NCI-H1436 treated with DMSO at 0.1 percent for 48 hours (cell line): ENCODE measurements around the gene ADGRG7.

Source experiments
- DNase-seq: peaks from one replicate; lab custom pipeline; 2025; lab: John Stamatoyannopoulos, UW

Gene ADGRG7

DNA sequence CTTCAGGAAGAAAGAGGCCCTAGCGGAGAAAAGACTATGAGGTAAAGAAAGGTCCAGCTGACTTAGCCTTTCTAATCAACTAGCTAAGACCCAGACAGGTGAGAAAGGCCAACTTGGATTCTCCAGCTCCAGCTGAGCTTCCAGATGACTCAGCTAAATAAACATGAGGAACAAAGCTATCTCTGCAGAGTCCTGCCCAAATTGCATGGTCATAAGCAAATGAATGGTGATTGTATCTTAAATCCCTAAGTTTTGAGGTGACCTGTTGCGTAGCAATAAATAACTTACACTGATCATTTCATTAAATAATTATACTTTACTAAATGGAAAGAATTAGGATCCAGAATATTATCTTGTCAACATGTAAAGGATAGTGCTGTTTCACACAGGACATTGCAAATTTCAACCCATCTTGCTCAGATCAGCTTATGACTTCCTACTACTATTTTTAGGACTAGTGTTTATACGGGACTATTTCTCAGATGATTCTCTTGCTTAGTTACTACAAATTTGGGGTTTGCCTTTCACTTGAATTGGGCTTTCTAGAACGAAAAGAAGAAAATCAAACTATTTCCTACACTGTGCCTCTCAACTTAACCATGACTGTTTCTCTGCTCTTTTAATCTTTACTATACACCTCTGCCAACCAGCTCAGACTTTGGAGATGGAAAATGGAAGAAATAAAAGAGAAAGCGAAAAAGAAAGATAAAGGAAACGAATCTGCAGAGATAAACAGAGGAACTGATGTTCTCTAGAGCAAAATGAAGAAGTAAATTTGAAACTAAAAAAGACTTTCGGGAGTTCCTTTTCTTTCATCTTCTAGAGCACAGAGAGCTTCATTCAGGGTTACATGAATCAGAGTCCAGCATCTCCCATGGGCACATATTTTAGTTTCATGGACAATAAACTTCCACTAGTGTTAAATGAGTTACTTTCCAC lies 6.6 kb upstream of the ADGRG7 start:
- DNase-seq, result no peak

DNA sequence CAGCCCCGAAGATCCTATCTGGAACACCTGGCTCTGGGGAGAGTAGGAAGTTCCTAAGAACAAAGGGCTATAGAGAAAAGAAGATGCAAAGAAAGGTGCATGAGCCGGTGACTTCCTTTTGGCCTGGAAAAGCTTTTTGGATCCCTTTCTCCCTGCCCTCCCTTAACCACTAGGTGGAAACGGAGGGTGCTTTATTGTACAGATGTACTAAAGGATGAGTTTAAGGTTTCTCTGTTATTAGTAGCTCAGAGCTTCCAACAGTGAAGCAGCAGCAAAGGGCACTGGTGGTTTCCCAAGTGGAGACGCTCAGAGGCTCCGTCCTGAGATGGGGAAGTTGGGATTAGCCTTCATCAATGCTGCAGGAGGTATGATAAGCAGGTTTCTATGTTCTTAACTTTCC lies 5.9 kb upstream of the ADGRG7 start:
- no peak for DNase-seq

DNA sequence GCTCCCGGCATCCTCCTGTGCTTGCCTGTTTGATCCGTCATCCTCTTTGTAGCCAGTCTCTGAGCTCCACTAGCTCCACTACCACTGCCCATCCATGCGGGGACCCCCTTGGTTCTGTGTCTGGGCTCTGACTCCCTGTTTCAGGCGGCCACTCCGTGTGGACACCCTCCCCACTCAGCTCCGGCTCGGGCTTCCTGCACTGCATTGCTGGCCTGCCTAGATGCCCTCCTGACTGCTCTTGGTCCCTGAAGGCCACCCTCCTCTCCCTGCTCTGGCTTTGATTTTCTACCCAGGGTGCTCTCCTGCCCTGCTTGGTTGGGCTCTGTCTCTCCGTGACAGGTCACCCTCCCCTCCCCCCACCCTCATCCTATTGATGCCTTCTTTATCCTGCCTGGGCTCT lies 4.0 kb upstream of the ADGRG7 start:
- no peak for DNase-seq

DNA sequence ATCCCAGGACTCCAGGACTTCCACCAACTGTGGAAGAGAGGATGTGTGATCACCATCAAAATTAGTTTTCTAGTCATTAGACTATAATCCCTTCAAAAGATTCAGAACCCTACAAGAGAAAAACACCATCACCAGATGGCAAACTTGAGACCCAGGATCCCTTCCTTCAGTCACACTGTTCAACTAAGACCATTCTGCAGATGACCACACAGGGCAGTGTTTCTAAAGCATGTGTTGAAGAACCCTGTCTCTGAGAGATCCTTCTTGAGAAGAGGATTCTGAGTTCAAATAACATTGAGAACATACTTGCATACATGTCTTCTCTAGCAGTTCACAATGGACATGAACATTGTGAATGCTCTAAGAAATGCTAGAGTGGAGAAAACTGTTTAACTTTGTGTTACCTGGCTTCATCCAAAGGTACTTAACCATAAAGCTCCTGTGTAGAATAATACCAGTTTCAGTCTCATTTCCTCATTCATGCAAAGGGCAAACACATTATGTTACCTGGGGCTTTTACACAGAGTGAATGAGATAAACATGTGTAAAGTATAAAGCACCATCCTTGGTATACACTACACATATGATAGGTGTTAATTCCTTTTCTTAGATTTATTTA lies 2.4 kb upstream of the ADGRG7 start:
- no peak for DNase-seq

DNA sequence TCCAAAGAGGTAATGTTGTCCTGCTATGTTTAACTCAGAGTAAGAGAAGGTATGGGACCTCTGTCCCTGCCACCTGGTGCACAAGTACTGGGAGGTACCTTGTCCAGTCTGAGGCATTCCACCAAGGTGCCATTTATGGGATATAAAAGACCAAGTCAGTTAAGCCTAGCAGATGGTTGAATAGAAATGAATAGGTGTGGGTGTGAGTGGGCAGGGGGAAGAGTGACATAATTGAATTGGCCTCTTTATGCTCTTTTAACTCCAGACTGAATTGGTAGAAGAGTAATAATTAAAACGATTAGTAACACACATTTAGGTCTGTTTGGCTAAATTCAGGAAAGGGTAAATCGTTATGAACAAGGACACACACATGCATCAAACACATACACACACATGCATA lies 562 bp downstream of the ADGRG7 start:
- DNase-seq, result no peak

DNA sequence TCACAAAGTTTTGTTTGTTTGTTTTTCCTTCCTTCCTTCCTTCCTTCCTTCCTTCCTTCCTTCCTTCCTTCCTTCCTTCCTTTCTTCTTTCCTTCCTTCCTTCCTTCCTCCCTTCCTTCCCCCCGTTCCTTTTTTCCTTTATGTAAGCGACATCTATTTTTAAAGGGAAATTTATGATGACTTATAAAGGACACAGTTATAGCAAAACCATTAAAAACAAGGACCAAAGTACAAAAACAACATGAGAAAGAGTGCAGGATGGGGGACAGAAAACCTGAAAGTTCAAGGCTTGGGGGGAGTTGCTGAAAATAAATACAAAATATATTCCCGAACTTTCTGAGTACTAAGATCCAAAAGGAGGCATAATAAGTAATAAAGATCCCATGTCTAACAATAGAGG lies 1.8 kb downstream of the ADGRG7 start:
- no peak for DNase-seq

DNA sequence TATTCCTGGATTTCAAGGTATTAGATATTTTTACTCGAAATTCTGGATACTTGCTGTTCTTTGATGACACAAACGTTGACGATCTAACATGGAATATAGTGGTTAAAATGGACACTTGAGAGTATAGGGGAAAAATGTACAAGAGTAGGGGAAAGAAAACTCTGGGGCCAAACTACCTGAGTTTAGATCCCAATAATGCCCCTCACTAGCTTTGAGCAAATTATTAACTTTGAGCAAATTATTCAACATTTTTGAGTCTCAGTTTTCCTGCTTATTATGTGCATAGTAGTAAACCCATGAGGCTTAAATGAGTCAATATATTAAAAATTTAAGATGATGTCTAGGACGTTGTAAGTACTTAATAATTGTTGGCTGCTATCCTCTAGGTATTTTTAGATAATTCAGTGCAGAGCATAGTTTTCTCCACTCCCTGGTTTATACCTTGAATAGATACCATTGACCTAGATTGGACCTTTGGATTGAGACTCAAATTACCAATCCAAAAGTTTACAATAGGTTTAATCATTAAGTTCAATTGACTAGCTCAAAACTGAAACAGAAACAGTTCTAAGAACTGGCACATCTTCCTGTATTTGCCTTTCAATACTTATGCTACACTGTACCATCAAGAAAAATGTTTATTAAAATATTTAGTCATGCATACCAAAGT lies 4.5 kb downstream of the ADGRG7 start:
- no peak for DNase-seq

DNA sequence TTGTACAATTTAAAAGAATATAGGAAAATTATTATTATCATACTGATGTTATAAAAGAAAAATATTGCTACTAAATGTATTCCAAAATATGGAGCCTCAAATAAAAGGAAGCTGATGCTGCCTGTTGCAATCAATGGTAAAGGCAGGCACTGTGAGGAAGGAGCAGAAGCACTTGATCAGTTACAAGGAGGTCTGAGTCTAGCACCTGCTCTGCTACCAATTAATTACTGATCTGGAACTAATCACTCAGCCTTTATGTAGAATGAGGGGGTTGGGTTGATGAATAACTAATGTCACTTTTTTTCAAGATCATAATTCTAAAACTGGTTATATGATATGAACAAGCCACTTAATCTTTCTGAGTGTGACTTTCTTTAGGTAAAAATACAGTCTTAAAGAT lies 5.5 kb downstream of the ADGRG7 start:
- DNase-seq, result no peak

DNA sequence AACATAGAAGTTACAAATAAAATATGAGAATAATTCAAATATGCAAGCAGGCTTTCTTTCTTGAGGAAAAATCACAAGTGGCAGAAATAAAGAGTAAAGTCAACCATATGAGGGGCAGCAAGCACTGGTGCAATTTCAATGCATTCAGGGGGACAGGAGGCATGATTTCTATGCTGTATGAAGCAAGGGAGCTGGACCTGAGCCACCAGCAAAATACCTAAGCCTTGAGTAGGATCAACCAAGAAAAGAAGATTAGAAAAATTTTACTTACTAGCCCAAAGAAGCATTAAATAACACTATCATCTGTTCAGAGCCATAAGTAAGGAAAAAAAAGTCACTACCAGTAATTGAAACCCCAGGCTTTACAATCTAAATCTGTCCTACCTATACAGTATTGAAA lies 6.3 kb downstream of the ADGRG7 start:
- DNase-seq, result no peak

DNA sequence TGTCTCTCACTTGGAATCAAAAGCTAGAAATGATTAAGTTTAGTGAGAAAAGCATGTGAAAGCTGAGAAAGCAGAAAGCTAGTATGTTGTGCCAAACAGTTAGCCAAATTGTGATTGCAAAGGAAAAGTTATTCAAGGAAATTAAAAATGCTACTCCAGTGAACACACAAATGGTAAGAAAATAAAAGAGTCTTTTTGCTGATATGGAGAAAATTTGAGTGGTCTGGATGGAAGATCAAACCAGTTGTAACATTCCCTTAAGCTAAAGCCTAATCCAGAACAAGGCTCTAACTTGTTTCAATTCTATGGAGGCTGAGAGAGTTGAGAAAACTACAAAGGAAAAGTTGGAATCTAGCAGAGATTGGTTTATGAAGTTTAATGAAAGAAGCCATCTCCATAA lies 11.8 kb downstream of the ADGRG7 start:
- DNase-seq, result no peak

DNA sequence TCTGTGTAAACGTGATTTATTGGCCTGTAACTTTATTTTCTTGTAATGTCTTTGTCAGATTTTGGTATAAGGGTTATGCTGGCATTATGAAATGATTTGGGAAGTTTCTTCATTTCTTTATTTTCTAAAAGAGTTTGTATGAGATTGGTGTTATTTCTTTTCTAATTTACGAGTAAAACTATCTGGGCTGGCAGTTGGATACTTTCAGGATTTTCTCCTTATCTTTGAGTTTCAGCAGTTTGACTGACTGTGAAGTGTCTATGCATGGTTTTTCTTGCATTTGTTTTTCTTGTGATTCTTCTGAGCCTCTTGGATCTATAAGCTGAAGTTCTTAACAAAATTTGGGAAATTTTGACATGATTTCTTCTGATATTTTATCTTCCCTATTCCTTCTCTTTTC lies 18.1 kb downstream of the ADGRG7 start:
- DNase-seq, result no peak

DNA sequence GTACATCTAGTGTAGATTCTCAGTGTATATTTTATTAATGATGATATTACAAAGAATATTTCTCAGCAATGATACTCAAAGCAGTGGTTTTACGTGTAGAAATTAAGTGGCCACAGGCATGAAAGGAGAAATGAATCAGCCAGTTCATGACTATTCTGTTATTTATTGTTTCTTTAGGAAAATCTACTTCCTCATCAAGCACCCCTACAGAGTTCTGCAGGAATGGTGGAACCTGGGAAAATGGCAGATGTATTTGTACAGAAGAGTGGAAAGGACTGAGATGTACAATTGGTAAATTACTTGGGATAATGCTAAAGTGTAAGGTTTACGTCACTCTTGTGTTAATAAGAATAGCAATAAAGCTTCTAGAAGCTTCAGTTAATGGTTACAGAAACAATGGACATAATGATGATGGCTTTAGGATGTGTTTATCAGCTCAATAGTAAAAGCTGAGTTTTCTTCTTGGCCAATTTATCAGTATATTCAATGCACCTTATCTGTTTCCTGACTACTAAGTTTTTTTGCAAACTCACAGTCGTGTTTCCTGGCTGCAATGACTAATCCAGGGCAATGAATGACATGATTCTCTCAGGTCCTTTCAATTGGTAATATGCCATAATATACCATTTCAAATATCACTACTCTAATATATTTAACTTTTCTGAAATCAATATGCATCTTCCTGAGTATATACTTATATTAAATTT lies 20.2 kb downstream of the ADGRG7 start:
- DNase-seq, result no peak

DNA sequence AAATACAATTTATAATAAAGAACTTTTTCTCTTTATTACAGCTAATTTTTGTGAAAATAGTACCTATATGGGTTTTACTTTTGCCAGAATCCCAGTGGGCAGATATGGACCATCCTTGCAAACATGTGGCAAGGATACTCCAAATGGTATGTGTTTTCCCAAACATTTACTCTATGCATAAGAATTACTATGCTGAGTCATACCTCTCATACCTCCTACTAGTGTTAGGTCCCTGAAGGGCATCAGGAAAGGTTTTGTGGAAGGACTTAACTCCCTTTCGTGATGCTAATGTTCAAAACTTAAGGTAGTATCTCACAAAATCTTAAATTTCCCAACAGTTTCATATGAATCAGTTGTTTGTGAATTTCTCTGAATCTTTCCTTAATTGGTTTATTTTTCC lies 21.3 kb downstream of the ADGRG7 start:
- no peak for DNase-seq

DNA sequence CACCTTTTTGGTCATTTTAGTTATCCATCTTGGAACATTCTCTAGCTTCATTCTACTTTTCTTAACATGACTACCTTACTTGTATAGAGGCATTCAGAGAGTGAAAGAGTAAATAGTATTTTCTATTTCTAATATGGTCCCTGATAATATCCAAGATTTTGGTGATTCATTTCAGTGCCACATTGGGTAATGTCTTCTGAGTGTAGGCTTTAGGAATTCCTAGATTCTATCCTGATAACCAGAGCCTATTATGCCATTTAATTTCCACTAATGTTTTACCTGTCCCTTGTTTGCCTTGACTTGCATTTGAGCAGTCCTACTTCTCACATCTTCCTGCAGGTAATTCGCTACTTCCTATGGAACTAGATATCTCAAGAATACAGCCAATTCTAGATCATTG lies 21.8 kb downstream of the ADGRG7 start:
- no peak for DNase-seq

DNA sequence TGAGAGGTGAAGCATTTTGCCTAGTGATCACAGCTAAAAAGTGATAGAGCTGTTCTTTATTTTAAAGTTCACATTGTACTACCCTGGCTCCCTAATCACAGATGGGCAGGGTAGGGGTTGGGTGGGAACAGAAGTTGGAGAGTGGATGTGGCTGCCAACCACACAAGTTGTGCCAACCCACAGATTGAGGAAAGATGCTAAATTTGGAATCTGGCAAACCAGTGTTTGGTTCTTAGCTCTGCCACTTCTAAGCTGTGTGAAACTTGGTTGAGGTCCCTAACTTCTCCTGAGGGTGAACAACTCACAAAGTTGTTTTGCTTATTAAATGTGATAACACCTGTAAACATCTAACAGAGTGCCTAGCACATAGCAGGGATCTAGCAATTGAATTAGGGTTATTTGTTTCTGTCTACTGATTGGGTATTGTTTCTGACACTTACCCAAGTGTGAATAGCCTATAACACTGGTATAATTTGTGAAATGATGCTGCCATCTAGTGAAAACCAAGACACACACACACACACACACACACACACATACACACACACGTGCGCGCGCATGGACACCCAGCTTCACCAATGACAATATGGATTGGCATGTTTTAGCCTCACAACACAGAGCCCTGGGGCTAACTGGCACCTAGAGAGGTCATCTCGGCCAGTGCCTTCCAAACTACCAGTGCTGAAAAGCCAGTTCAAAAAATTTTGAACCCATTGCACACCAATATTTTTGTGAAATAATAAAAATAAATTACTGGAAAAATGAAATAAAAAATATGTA lies 25.3 kb downstream of the ADGRG7 start:
- no peak for DNase-seq

DNA sequence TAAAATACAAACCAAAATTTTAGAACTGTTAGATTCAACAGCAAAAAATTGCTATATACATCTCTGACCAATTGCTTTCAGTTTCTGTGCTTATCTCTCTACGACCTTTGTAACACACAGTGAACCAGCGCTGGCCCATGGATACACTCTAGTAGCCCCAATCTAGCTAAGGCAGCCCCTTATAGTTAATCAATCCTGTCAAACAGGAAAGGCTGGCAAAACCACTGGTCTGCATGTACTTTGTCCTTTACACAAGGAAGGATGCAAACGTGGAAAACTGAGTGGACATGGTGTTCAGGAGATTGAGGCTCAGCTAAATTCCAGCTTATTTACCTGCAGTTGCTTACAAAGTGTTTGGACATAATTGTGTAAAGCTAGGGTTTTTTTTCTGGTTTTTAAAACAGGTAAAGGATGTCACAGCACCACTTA lies 25.9 kb downstream of the ADGRG7 start:
- DNase-seq, result no peak

DNA sequence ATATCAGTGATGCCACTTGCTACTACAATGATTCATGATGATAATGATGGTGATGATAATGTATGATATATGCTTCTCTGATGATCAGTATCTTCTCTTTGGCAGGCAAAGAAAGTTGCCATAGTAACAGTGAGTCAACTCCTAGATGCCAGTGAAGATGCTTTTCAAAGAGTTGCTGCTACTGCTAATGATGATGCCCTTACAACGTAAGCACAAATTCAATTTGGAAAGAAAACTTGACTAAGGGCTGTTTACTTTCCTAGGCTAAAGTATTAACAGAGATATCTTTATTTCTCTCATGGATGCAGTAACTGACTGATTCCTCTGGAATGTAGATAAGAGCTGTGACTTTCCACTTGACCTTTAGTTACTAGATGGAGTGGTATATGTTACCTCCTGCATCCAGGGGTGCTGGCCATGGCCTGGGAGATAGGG lies 27.8 kb downstream of the ADGRG7 start:
- no peak for DNase-seq

DNA sequence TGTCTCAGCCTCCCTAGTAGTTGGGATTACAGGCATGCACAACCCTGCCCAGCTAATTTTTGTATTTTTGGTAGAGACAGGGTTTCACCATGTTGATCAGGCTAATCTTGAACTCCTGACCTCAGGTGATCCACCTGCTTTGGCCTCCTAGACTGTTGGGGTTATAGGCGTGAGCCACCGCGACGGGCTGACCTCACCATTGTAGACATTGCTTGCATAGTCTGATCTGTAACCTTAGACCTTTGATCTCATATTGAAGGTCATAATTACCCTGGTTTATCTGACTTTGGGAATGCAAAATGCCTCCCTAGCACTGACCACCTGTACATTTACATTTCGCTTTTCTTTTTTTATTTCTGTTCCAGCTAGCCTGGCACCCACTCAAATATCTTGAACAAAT lies 31.2 kb downstream of the ADGRG7 start:
- no peak for DNase-seq

DNA sequence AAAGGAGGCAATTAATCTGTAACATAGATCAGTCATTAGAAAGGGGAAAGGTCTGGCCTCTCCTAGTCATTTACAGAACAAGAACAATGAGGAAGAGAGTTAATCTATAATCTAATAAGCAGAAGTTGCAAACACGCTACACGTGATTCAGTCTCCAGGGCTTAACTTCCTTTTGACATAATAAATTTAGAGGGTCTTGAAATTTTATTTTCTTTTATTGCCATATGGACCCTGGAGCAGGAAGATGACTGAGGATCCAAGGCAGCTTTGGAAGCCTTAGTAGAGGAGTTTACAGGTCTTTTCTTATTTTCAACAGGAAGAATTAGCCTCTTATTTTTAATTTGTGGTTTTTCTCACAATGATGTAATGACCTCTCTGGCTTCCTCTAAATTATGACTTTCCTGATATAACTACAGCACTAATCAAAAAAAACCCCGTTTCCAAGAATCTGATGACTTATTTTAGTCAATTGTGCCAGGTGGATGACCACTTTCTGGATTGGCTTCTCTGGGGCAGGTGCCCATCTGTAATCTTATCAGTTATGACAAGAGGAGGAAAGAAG lies 32.2 kb downstream of the ADGRG7 start:
- DNase-seq, result no peak

DNA sequence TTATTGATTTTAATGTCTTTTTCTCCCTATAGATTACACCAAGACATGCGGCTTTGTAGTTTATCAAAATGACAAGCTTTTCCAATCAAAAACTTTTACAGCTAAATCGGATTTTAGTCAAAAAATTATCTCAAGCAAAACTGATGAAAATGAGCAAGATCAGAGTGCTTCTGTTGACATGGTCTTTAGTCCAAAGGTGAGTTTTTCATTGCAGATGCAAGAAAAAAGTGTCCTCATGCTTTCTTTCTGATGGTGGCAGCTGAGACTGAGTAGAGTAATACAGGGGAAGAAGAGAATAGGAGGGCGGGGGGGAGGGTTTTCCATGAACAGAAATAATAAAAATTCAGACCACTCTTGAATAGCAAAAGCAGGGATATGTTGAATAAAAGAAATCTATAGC lies 36.5 kb downstream of the ADGRG7 start:
- no peak for DNase-seq

DNA sequence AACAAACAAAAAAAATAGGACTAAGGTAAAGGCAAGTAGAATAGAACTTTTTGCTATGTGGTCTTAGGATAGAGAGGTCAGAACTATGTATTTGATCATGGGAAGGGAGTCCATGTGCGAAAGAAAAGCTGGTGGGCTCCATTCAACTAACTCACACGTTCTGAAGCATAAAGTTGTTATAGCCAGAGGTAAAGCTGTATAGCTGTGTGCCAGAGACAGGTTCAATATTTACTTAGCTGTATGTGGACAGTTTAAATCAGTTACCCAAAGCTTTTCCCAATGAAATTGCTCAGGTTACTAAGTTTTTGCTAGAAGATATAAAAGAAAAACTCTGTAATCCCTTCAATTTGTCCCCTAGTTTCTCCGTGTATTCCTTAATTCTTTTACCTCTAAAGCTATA lies 37.8 kb downstream of the ADGRG7 start:
- DNase-seq, result no peak
